Thoracic aorta (tissue), 2 donors: ENCODE measurements around the gene ATP2C2. TPM values are rescaled to one million over a fixed set of nuclear protein-coding genes. Genes with fewer than 3 reads are reported as not detected.

Experiments
- ATAC-seq: fragments of 150-250 bp; one replicate; pipeline ENCODE4 v1.8.0; 2017; ENCODE audit warnings: low read depth; ENCODE audit not compliant: insufficient number of reproducible peaks, low FRiP score
- DNase-seq: peaks from one replicate; pipeline ENCODE4 v3.0.0-alpha.2; 2020; ENCODE audit warnings: low spot score
- H3K27ac ChIP-seq, 2 donors: fragments of 200-600 bp; sonication (generic); 1 replicate in 1 of 2; 2 replicates in 1 of 2; pipeline ENCODE4 v1.5.1; 2016; ENCODE audit warnings: mild to moderate bottlenecking in 2 of 2, moderate library complexity in 2 of 2
- H3K27me3 ChIP-seq: fragments of 200-600 bp; sonication (generic); replicated peaks from 2 replicates; pipeline ENCODE4 v1.6.0; 2016; ENCODE audit warnings: mild to moderate bottlenecking; ENCODE audit not compliant: insufficient read depth
- H3K36me3 ChIP-seq: fragments of 200-600 bp; sonication (generic); one replicate; pipeline ENCODE4 v1.5.1; 2016
- H3K4me1 ChIP-seq, 2 donors: fragments of 200-600 bp; sonication (generic); 1 replicate in 1 of 2; 2 replicates in 1 of 2; pipeline versions ENCODE4 v1.5.1 to v1.6.0; 2016; ENCODE audit warnings: low read depth in 2 of 2, mild to moderate bottlenecking in 1 of 2; ENCODE audit not compliant: control insufficient read depth in 1 of 2
- H3K4me3 ChIP-seq: fragments of 200-600 bp; sonication (generic); 2 replicates; pipeline ENCODE4 v1.5.1; 2016; ENCODE audit warnings: mild to moderate bottlenecking
- H3K9me3 ChIP-seq: fragments of 200-600 bp; sonication (generic); 2 replicates; pipeline ENCODE4 v1.5.1; 2016
- total RNA-seq, 2 donors: library from RNA; depleted of rRNA; stranded (reverse); fragments of >200 nt; gene quantifications; one replicate each; pipeline versions ENCODE4 v1.1.0 to v1.2.3, GENCODE V29; 2016
- TF ChIP-seq, protein P1 (sequence below): fragments of 200-600 bp; sonication (generic); IDR thresholded peaks from one replicate; pipeline ENCODE4 v1.5.1; 2019; ENCODE audit warnings: antibody characterized with exemption

Gene ATP2C2
- total RNA-seq, 2 donors from 2014 or later: 0.28 to 0.54 TPM

DNA sequence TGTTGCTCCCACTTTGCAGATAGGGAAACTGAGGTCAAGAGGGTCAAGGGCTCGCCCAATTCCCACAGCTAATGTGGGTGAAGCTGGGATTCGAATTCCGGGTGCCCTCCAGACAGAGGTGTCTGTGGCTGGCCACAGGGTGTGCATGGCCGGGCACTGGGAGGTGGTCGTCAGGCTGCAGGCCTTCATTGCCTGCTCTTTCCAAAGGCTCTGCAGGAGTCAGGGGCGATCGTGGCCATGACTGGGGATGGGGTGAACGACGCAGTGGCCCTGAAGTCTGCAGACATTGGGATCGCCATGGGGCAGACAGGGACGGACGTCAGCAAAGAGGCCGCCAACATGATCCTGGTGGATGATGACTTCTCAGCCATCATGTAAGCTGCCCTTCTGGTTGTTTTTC, 86.3 kb downstream of the ATP2C2 start:
- Histone ChIP-seq H3K36me3 (no peaks in the 10 kb centered on the region), H3K9me3 (no peaks in the 10 kb centered on the region), H3K4me1 (no peaks in the 10 kb centered on the region), H3K27me3 (no peaks in the 10 kb centered on the region), H3K4me3 (no peak overlapping the region), H3K27ac (no peak overlapping the region)
- ATAC-seq (no peak), DNase-seq (no peak)
- TF ChIP-seq, protein P1, sequence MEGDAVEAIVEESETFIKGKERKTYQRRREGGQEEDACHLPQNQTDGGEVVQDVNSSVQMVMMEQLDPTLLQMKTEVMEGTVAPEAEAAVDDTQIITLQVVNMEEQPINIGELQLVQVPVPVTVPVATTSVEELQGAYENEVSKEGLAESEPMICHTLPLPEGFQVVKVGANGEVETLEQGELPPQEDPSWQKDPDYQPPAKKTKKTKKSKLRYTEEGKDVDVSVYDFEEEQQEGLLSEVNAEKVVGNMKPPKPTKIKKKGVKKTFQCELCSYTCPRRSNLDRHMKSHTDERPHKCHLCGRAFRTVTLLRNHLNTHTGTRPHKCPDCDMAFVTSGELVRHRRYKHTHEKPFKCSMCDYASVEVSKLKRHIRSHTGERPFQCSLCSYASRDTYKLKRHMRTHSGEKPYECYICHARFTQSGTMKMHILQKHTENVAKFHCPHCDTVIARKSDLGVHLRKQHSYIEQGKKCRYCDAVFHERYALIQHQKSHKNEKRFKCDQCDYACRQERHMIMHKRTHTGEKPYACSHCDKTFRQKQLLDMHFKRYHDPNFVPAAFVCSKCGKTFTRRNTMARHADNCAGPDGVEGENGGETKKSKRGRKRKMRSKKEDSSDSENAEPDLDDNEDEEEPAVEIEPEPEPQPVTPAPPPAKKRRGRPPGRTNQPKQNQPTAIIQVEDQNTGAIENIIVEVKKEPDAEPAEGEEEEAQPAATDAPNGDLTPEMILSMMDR: no peak

DNA sequence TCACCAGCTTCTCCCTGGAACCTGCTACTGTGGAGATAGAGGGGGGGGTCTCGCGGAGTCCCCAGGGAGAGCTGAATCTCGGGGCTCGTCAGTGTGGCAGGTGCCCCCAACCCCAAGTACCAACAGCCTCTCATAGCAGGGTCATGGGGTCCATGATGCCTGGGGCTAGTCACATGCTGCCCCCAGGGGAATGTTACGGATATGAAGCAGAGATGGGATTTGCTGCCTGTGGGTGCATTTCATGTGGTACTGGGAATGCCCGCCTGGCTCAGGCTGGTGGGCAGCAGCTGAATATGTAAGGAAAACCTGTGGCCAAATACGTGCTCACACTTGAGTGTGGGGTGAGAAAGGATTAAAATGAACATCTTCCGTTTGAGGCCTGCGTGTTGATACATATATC, 86.7 kb downstream of the ATP2C2 start:
- Histone ChIP-seq H3K4me3 (no peak overlapping the region), H3K4me1 (no peaks in the 10 kb centered on the region), H3K36me3 (no peaks in the 10 kb centered on the region), H3K27ac (no peak overlapping the region), H3K27me3 (no peaks in the 10 kb centered on the region), H3K9me3 (no peaks in the 10 kb centered on the region)
- ATAC-seq (no peak), DNase-seq (no peak)
- TF ChIP-seq, protein P1: no peak

DNA sequence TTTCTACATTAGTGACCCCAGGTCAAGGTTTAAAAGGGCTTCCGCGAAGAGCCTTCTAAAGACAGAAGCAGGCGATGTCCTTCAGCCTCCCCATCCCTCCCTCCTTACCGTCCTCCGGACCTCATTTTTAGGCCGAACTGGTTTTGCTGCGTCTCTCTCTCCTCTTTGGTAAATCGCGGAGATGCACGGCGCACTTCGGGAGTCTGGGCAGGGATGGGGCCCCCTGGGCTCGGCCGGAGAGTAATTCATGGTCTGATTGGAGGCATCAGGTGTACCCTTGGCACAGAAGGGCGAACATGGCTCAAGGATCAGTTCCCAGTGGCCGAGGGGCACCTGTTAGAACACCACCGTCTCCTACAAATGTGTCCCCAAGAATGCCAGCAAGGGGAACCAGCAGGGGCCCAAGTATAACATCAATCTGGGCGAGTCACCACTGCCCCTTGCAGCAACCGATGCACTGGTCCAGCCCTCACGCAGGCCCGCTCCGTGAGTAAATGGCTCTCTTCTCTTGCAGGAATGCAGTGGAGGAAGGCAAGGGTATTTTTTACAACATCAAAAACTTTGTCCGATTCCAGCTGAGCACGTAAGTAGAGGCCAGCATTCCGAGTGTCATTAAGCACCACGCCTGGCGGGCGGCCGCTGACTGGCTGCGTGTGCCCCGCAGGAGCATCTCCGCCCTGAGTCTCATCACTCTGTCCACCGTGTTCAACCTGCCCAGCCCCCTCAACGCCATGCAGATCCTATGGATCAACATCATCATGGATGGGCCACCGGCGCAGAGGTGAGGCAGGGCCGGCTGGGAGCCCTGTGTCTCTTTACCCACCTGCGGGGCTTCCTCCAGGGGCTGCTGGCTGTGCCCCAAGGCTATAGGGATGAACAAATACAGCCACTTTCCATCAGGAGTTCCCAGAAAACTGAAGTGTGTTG, 90.5 kb downstream of the ATP2C2 start:
- no peak for ATAC-seq
- DNase-seq: no peak
- Histone ChIP-seq H3K4me1 (no peaks in the 10 kb centered on the region), H3K36me3 (peaks cover 4% of the 10 kb centered on the region), H3K9me3 (no peaks in the 10 kb centered on the region), H3K27ac (no peak overlapping the region), H3K4me3 (no peak overlapping the region), H3K27me3 (no peaks in the 10 kb centered on the region)
- TF ChIP-seq, protein P1: no peak

DNA sequence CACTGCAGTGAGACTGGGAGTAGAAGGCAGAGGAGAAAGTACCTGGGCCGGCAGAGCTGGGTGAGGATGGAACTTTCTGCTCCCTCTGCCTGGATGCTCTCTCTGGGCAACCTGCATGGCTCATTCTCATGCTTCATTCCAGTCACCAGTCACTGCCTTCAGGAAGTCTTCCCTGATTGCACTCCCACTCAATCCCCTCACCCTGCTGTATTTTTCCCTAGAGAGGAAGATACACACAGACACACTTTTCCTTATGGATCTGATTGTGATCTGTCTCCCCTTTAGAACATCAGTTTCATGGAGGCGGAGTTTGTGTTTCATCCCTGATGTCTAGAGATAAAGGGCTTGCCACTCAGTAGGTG, 91.2 kb downstream of the ATP2C2 start:
- no peak for ATAC-seq
- TF ChIP-seq, protein P1: no peak
- Histone ChIP-seq H3K4me1 (no peaks in the 10 kb centered on the region), H3K4me3 (no peak overlapping the region), H3K27ac (no peak overlapping the region), H3K27me3 (no peaks in the 10 kb centered on the region), H3K9me3 (no peaks in the 10 kb centered on the region), H3K36me3 (peaks cover 4% of the 10 kb centered on the region)
- no peak for DNase-seq

DNA sequence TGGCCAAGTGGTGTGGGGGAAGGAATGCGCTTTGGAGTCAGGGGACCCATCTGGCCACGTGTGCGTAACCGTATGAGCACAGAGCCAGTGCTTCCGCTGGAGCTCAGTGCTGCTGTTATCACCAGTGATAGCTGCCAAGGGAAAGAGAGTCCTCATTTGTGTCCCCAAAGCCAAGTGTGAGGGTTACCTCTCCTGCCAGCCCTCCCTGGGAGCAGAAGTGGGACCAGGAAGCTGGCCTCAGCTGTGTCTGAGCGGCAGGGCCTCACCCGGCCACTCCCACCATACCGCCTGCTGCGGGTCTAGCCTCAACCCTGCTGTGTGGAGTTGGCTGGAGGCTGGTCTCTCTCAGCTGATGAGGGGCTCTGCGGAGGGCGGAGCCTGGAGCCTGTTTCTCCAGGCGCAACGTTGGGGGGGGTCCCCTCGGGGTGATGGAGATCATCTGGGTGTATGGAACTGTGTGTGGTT, 91.6 kb downstream of the ATP2C2 start:
- ATAC-seq (no peak), DNase-seq (no peak)
- no peaks in the 10 kb centered on the region for H3K9me3 ChIP-seq
- no peaks in the 10 kb centered on the region for H3K27me3 ChIP-seq
- TF ChIP-seq, protein P1: no peak
- H3K4me1 ChIP-seq: no peaks in the 10 kb centered on the region
- peaks cover 4% of the 10 kb centered on the region for H3K36me3 ChIP-seq
- no peak overlapping the region for H3K27ac ChIP-seq
- no peak overlapping the region for H3K4me3 ChIP-seq
